B cell (primary cell): Measurements from ENCODE around the gene LRTM2. TPM values are rescaled to one million over a fixed set of nuclear protein-coding genes. Genes with fewer than 3 reads are reported as not detected.

Experiments used
- ATAC-seq: fragments of 200-7000 bp; cut with Tn5 transposase; one replicate; pipeline ENCODE4 v1.10.0; 2021; ENCODE audit warnings: low read depth, mild to moderate bottlenecking, moderate number of reproducible peaks, moderate library complexity
- CTCF ChIA-PET: fragments of 350-600 bp; sonication (Branson Sonifier 250); formaldehyde crosslinking; loops from one replicate; lab custom pipeline; 2021; ENCODE audit warnings: antibody characterized with exemption, inconsistent platforms; lab: Charles Lee
- POLR2A ChIA-PET: fragments of 350-600 bp; sonication (Branson Sonifier 250); formaldehyde crosslinking; loops from one replicate; lab custom pipeline; 2021; ENCODE audit warnings: antibody characterized with exemption; lab: Charles Lee
- DNase-seq: peaks from one replicate; pipeline ENCODE4 v3.0.0; 2013
- H2AFZ ChIP-seq: 2 replicates; pipeline ENCODE4 v1.6.1; 2012; ENCODE audit warnings: mild to moderate bottlenecking, low read depth, low read length; ENCODE audit not compliant: insufficient read depth, poor library complexity, severe bottlenecking
- H3K27ac ChIP-seq, 2 donors: 1 replicate in 1 of 2; 2 replicates in 1 of 2; pipeline ENCODE4 v1.5.1; 2012 to 2013; ENCODE audit warnings: low read length in 2 of 2, mild to moderate bottlenecking in 2 of 2, moderate library complexity in 1 of 2
- H3K27me3 ChIP-seq, 4 experiments: fragments of 200-600 bp in 1 of 4; sonication (generic) in 1 of 4; replicated peaks in 1 of 4; 1 replicate in 2 of 4; 2 replicates in 2 of 4; pipeline versions ENCODE4 v1.6.1 to v1.7.0; 2013 to 2016; ENCODE audit warnings: low read length in 3 of 4, mild to moderate bottlenecking in 2 of 4, mixed read lengths in 1 of 4, moderate library complexity in 1 of 4; ENCODE audit not compliant: insufficient read depth in 4 of 4, control insufficient read depth in 3 of 4; ENCODE audit errors: control extremely low read depth in 1 of 4
- H3K36me3 ChIP-seq, 2 experiments: replicated peaks in 1 of 2; 1 replicate in 1 of 2; 2 replicates in 1 of 2; pipeline versions ENCODE4 v1.6.1 to v1.7.1; 2013; ENCODE audit warnings: low read length in 1 of 2; ENCODE audit not compliant: insufficient read depth in 2 of 2, control insufficient read depth in 1 of 2; ENCODE audit errors: control extremely low read depth in 1 of 2, extremely low read depth in 1 of 2
- H3K4me1 ChIP-seq, 2 donors: fragments of 200-600 bp in 1 of 2; sonication (generic) in 1 of 2; 1 replicate in 1 of 2; 2 replicates in 1 of 2; pipeline versions ENCODE4 v1.5.1 to v1.6.1; 2013 to 2017; ENCODE audit warnings: low read length in 2 of 2; ENCODE audit not compliant: control insufficient read depth in 2 of 2, insufficient read depth in 2 of 2
- H3K4me2 ChIP-seq: replicated peaks from 2 replicates; pipeline ENCODE3; 2012; ENCODE audit warnings: mild to moderate bottlenecking, low read depth, low read length; ENCODE audit not compliant: poor library complexity, severe bottlenecking
- H3K4me3 ChIP-seq, 5 experiments: fragments of 200-600 bp in 1 of 5; sonication (generic) in 1 of 5; 1 replicate in 3 of 5; 2 replicates in 2 of 5; pipeline versions ENCODE4 v1.5.1 to v1.7.0; 2011 to 2016; ENCODE audit warnings: low read length in 4 of 5, mild to moderate bottlenecking in 4 of 5, low read depth in 2 of 5, control low read depth in 1 of 5, moderate library complexity in 1 of 5; ENCODE audit not compliant: insufficient read depth in 1 of 5; ENCODE audit errors: control extremely low read depth in 1 of 5, extremely low read depth in 1 of 5
- H3K79me2 ChIP-seq: fragments of 200-600 bp; sonication (generic); one replicate; pipeline ENCODE4 v1.6.0; 2016; ENCODE audit warnings: low read length; ENCODE audit not compliant: control insufficient read depth, insufficient read depth
- H3K9ac ChIP-seq: fragments of 200-600 bp; sonication (generic); 2 replicates; pipeline ENCODE4 v1.6.1; 2017; ENCODE audit warnings: mild to moderate bottlenecking, low read length, moderate library complexity
- H3K9me3 ChIP-seq, 3 donors: one replicate each; pipeline versions ENCODE4 v1.6.1 to v1.7.1; 2013; ENCODE audit warnings: low read length in 2 of 3; ENCODE audit not compliant: control insufficient read depth in 2 of 3, insufficient read depth in 1 of 3; ENCODE audit errors: control extremely low read depth in 1 of 3
- H4K20me1 ChIP-seq: 2 replicates; pipeline ENCODE4 v1.6.0; 2012; ENCODE audit warnings: mild to moderate bottlenecking, low read length; ENCODE audit not compliant: insufficient read depth, control insufficient read depth, poor library complexity, severe bottlenecking
- H3K27ac Mint-ChIP-seq: one replicate; pipeline ENCODE4 v1.8.0; 2021; ENCODE audit warnings: mixed read lengths
- H3K27me3 Mint-ChIP-seq: one replicate; pipeline ENCODE4 v1.8.0; 2021; ENCODE audit warnings: mixed read lengths
- H3K4me1 Mint-ChIP-seq: one replicate; pipeline ENCODE4 v1.8.0; 2021; ENCODE audit warnings: mixed read lengths
- H3K4me3 Mint-ChIP-seq: one replicate; pipeline ENCODE4 v1.8.0; 2021; ENCODE audit warnings: mixed read lengths
- H3K9me3 Mint-ChIP-seq: one replicate; pipeline ENCODE4 v1.8.0; 2022; ENCODE audit warnings: mixed read lengths; ENCODE audit not compliant: insufficient read depth
- EZH2 ChIP-seq: IDR thresholded peaks from 2 replicates; pipeline ENCODE4 v1.6.1; 2012; ENCODE audit warnings: borderline replicate concordance, low read depth, mild to moderate bottlenecking, moderate library complexity, low read length; ENCODE audit not compliant: insufficient read depth, poor library complexity, severe bottlenecking
- WGBS: methylation state at CpG from one replicate; pipeline ENCODE4 v1.1.5; 2013; ENCODE audit warnings: missing lambda C conversion rate; ENCODE audit not compliant: insufficient coverage; 5-methylcytosine and 5-hydroxymethylcytosine counted together
- intact Hi-C: fragments of 100-400 bp; cut with micrococcal nuclease; formaldehyde crosslinking; loops from one replicate; pipeline ENCODE4 v1.10.0; 2022
- polyA plus RNA-seq: library from polyadenylated mRNA; depleted of rRNA; stranded (reverse); fragments of >200 nt; gene quantifications from 2 replicates; pipeline ENCODE4 v1.2.3, GENCODE V29; 2012
- total RNA-seq, 2 donors: library from RNA; stranded (reverse); fragments of 120-200 nt in 1 of 2; gene quantifications; 1 replicate in 1 of 2; 2 replicates in 1 of 2; pipeline versions ENCODE4 v1.2.3 to v1.2.4, GENCODE V29; 2013 to 2022
- TF ChIP-seq, protein P1 (sequence below): fragments of 200-600 bp; IDR thresholded peaks from one replicate; pipeline ENCODE4 v1.8.0; 2022; ENCODE audit warnings: antibody characterized with exemption, mild to moderate bottlenecking

The LRTM2 gene
- total and polyA plus RNA-seq, 2 donors (not counting 1 experiment from before 2014, with no cell fraction given): not detected

DNA sequence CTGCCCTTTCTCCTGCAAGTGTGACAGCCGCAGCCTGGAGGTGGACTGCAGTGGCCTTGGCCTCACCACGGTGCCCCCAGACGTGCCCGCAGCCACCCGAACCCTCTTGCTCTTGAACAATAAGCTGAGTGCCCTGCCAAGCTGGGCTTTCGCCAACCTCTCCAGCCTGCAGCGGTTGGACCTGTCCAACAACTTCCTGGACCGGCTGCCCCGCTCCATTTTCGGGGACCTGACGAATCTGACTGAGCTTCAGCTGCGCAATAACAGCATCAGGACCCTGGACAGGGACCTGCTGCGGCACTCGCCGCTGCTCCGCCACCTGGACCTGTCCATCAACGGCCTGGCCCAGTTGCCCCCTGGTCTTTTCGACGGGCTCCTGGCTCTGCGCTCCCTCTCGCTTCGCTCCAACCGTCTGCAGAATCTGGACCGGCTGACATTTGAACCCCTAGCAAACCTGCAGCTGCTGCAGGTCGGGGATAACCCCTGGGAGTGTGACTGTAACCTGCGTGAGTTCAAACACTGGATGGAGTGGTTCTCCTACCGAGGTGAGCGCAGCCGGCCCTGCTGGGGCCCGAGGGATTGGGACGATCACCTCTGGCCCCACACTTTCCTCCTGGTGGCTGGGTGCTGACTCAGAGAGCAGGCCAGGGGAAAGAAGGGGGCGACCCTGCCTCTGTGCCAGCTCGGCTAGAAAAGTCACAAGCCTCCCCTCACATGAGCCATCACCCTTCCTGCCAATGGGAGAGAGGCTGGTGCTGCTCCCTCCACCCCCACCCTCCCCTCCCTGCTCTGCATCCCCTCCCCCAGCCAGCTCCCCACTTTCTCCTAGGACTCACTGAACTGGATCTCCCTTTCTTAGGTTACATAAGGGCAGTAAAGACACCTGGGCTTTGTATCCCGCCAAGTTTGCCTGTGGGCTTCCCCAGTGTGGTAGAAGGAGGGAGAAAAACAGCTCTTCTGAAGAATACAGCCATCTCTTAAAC lies 10.9 kb downstream of the LRTM2 start:
- H3K27me3 ChIP-seq: peaks cover 0 to 21% (median 3%) of the 10 kb centered on the region in 4 experiments
- Mint-ChIP-seq H3K9me3 (no peaks in the 10 kb centered on the region), H3K4me3 (no peak overlapping the region), H3K4me1 (peaks cover 3% of the 10 kb centered on the region), H3K27ac (no peak overlapping the region), H3K27me3 (peaks cover 48% of the 10 kb centered on the region)
- no peaks in the 10 kb centered on the region for H3K36me3 ChIP-seq
- CTCF ChIA-PET: interaction anchor here (1.4 kb wide), 1 partner anchor 109 kb away, joined by 3 read pairs; no protein-coding TSS in a partner anchor
- intact Hi-C loops: no loop called here
- 24% methylated on average over 29 of the region's 34 CpGs for WGBS
- DNase-seq (no peak), ATAC-seq (no peak)
- POLR2A ChIA-PET: no interaction called here
- no peak overlapping the region for H2AFZ ChIP-seq
- no peak for TF ChIP-seq EZH2
- TF ChIP-seq, protein P1, sequence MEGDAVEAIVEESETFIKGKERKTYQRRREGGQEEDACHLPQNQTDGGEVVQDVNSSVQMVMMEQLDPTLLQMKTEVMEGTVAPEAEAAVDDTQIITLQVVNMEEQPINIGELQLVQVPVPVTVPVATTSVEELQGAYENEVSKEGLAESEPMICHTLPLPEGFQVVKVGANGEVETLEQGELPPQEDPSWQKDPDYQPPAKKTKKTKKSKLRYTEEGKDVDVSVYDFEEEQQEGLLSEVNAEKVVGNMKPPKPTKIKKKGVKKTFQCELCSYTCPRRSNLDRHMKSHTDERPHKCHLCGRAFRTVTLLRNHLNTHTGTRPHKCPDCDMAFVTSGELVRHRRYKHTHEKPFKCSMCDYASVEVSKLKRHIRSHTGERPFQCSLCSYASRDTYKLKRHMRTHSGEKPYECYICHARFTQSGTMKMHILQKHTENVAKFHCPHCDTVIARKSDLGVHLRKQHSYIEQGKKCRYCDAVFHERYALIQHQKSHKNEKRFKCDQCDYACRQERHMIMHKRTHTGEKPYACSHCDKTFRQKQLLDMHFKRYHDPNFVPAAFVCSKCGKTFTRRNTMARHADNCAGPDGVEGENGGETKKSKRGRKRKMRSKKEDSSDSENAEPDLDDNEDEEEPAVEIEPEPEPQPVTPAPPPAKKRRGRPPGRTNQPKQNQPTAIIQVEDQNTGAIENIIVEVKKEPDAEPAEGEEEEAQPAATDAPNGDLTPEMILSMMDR: no peak
- H3K9me3 ChIP-seq: peaks cover 0 to 8% (median 0%) of the 10 kb centered on the region in 3 donors
- no peaks in the 10 kb centered on the region for H4K20me1 ChIP-seq
- H3K4me2 ChIP-seq: no peak overlapping the region
- no peaks in the 10 kb centered on the region for H3K4me1 ChIP-seq
- H3K27ac ChIP-seq: no peak overlapping the region
- H3K9ac ChIP-seq: no peak overlapping the region
- no peak overlapping the region for H3K4me3 ChIP-seq
- H3K79me2 ChIP-seq: no peaks in the 10 kb centered on the region
